ELF-1 (cell line): Measurements from ENCODE around the gene MROH2A.
"Not testable (repeated sequence)": the region's sequence is repeated elsewhere in the genome, so short reads cannot be mapped to it uniquely, and the experiment has no call there.

Experiments
- DNase-seq: peaks from one replicate; pipeline ENCODE4 v3.0.0-alpha.2; 2016; ENCODE audit warnings: low read depth, low spot score

The MROH2A gene

GRCh38 chr2:233778030-233778429 lies at the start of gene MROH2A:
TSS of gene MROH2A (plus strand) at chr2:233778330. CDS start at chr2:233779359, 1,029 bp downstream.
- DNase-seq, result no peak

DNA sequence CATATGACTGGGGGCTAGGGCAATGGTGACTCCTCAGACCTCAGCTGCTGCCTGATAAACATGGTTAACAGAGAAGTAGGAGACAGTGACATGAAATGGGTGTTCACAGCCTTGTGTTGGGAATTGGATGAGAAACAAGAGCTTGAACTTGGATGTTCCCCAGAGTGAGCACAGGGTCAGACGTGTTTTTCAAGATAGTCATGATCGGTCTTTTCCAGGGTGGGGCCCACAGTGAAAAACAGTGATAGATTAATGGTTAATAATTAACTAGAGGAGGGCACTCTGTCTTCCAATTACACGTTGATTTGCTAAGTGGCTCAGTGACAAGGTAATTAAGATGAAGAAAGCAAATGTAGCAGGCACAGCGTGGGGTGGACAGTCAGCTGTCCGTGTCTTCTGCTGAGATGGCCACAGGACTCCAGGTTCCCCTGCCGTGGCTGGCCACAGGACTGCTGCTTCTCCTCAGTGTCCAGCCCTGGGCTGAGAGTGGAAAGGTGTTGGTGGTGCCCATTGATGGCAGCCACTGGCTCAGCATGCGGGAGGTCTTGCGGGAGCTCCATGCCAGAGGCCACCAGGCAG lies 49.3 kb upstream of the MROH2A start, which contains the start of gene UGT1A3:
TSS of gene UGT1A3 (plus strand) at position 320 of the 579 bp plus-strand sequence. CDS start at position 405, 85 bp downstream.
- no peak for DNase-seq

DNA sequence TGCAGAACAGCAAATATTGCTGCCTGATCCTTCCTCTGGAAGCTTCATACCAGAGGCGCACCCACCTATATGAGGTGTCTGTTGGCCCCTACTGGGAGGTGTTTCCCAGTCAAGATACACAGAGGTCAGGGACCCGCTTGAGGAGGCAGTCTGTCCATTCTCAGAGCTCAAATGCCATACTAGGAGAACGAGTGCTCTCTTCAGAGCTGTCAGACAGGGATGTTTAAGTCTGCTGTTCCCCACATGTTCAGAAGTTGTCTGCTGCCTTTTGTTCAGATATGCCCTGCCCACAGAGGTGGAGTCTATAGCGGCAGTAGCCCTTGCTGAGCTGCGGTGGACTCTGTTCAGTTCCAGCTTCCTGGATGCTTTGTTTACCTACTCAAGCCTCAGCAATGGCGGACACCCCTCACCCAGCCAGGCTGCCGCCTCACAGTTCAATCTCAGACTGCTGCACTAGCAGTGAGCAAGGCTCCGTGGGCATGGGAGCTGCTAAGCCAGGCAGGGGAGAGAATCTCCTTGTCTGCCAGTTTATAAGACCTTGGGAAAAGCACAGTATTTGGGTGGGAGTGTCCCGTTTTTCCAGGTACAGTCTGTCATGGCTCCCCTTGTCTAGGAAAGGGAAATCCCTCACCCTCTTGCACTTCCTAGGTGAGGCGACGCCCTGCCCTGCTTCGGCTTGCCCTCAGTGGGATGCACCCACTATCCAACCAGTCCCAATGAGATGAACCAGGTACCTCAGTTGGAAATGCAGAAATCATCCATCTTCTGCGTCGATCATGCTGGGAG lies 41.1 kb upstream of the MROH2A start:
- DNase-seq, result not testable (repeated sequence)

- DNase-seq, result no peak
These were observed 37.3 kb upstream of the MROH2A start for GRCh38 chr2:233740870-233741269.

- no peak for DNase-seq
These were observed 34.5 kb upstream of the MROH2A start for GRCh38 chr2:233743464-233744259.

DNA sequence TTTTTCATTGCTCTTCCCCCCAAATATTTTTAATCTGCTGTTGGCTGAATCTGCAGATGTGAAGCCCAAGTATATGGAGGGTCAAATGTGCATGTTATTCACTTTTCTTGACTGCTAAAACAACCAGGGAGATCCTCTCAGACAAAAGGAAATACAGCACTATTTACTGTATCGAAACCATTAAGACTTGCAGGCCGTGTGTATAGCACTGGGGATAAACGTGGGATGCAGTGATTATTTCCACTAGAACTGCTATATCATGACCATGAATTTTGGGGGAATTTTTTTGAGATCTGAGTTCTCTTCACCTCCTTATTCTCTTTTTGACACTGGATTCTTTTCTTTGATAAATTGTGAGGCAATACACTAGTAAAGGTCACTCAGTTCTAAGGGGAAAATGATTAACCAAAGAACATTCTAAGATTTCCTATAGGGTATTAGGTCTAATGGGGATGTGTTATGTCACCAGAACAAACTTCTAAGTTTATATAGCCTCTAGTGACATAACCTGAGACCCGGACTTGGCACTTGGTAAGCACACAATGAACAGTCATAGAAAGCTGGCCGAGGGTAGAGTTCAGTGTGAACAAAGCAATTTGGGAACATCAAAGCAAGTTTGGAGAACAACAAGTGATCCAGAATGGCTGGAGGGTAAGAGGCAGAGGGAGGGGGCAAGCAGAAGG lies 32.9 kb upstream of the MROH2A start:
- no peak for DNase-seq

GRCh38 chr2:233745838-233746237 lies 32.3 kb upstream of the MROH2A start:
- not testable (repeated sequence) for DNase-seq

DNA sequence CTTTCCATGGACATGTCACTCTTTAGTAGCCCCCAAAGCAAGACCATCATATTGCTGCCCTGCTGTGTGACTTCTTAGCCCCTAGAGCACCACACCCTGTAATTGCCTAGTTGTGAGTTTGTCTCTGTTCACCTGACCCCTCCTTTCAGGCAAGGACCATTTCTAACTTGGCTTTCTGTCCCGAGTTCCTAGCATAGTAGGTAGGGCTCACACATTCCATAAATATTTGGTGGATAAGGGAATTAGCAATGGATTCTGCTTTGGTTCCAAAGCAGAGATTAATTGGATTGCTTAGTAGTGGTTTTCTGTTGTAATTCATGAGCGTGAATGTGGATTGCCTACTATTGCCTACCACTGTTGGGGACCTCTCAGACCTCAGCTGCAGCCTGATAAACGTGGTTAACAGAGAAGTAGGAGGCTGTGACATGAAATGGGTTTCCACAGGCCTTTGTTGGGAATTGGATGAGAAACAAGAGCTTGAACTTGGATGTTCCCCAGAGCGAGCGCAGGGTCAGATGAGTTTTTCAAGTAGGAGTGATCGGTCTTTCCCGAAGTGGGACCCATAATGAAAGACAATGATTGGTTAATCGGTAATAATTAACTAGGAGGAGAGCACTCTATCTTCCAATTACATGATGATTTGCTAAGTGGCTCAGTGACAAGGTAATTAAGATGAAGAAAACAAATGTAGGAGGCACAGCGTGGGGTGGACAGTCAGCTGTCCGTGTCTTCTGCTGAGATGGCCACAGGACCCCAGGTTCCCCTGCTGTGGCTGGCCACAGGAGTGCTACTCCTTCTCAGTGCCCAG lies 31.5 kb upstream of the MROH2A start:
- no peak for DNase-seq

DNA sequence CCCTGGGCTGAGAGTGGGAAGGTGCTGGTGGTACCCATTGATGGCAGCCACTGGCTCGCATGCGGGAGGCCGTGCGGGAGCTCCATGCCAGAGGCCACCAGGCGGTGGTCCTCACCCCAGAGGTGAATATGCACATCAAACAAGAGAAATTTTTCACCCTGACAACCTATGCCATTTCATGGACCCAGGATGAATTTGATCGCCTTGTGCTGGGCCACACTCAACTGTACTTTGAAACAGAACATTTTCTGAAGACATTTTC lies 30.9 kb upstream of the MROH2A start:
- DNase-seq, result no peak

DNA sequence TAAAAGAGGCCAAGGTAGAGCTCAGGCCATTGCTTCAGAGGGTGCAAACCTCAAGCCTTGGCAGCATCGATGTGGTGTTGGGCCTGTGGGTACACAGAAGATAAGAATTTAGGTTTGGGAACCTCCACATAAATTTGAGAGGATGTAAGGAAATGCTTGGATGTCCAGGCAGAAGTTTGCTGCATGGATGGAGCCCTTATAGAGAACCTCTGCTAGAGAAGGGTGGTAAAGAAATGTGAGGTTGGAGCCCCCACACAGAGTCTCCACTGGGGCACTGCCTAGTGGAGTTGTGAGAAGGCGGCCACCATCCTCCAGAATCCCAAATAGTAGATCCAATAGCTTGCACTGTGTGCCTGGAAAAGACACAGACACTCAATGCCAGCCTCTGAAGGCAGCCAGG lies 27.4 kb upstream of the MROH2A start:
- not testable (repeated sequence) for DNase-seq

GRCh38 chr2:233751212-233752009 lies 26.7 kb upstream of the MROH2A start:
- not testable (repeated sequence) for DNase-seq

- no peak for DNase-seq
These were observed 23.1 kb upstream of the MROH2A start for GRCh38 chr2:233754872-233755611.

DNA sequence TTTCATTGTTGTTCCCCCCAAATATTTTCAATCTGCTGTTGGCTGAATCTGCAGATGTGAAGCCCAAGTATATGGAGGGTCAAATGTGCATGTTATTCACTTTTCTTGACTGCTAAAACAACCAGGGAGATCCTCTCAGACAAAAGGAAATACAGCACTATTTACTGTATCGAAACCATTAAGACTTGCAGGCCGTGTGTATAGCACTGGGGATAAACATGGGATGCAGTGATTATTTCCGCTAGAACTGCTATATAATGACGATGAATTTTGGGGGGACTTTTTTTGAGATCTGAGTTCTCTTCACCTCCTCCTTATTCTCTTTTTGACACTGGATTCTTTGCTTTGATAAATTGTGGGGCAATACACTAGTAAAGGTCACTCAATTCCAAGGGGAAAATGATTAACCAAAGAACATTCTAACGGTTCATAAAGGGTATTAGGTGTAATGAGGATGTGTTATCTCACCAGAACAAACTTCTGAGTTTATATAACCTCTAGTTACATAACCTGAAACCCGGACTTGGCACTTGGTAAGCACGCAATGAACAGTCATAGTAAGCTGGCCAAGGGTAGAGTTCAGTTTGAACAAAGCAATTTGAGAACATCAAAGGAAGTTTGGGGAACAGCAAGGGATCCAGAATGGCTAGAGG lies 21.6 kb upstream of the MROH2A start:
- DNase-seq, result no peak

GRCh38 chr2:233758141-233758540 lies 20.0 kb upstream of the MROH2A start:
- DNase-seq, result no peak

- no peak for DNase-seq
These were observed 19.3 kb upstream of the MROH2A start for GRCh38 chr2:233758849-233759248.

- DNase-seq, result no peak
These were observed 18.1 kb upstream of the MROH2A start, which contains the start of gene UGT1A1 for GRCh38 chr2:233760043-233760442. TSS of gene UGT1A1 (plus strand) at chr2:233760270. CDS start at chr2:233760288, 18 bp downstream.

- no peak for DNase-seq
These were observed 16.9 kb upstream of the MROH2A start for GRCh38 chr2:233761040-233761769.

GRCh38 chr2:233764264-233764663 lies 13.9 kb upstream of the MROH2A start:
- no peak for DNase-seq
